GM19023 (cell line): ENCODE results near the gene JAKMIP1.
A peak's percentile ranks its signal among the peaks of the same experiment; 100 is the strongest.

Source experiments
- ATAC-seq: cut with Tn5 transposase; IDR thresholded peaks from one replicate; pipeline ENCODE4 v1.9.1; 2021; ENCODE audit warnings: mild to moderate bottlenecking, moderate library complexity; ENCODE audit not compliant: unreplicated experiment

JAKMIP1 gene

GRCh38 chr4:6183740-6184139 lies 16.6 kb downstream of the JAKMIP1 start:
- peak; percentile 43 for ATAC-seq

GRCh38 chr4:6182376-6183280 lies 17.7 kb downstream of the JAKMIP1 start:
- ATAC-seq = no peak

GRCh38 chr4:6180841-6181631 lies 19.3 kb downstream of the JAKMIP1 start:
- ATAC-seq = peak; percentile 78

GRCh38 chr4:6179362-6179761 lies 21.0 kb downstream of the JAKMIP1 start:
- no peak for ATAC-seq

GRCh38 chr4:6178757-6179156 lies 21.6 kb downstream of the JAKMIP1 start:
- no peak for ATAC-seq

GRCh38 chr4:6177587-6178197 lies 22.7 kb downstream of the JAKMIP1 start:
- no peak for ATAC-seq

- ATAC-seq = no peak
Measured at GRCh38 chr4:6175426-6175825, 24.9 kb downstream of the JAKMIP1 start.

- ATAC-seq = no peak
Measured at GRCh38 chr4:6172927-6173200, 27.5 kb downstream of the JAKMIP1 start.

GRCh38 chr4:6172093-6172926 lies 28.0 kb downstream of the JAKMIP1 start:
- no peak for ATAC-seq

- ATAC-seq = no peak
Measured at GRCh38 chr4:6169239-6169638, 31.1 kb downstream of the JAKMIP1 start.

GRCh38 chr4:6165766-6166165 lies 34.6 kb downstream of the JAKMIP1 start:
- ATAC-seq = no peak

- ATAC-seq = no peak
Measured at GRCh38 chr4:6162885-6163284, 37.5 kb downstream of the JAKMIP1 start.

GRCh38 chr4:6161921-6162464 lies 38.4 kb downstream of the JAKMIP1 start:
- no peak for ATAC-seq

- ATAC-seq = no peak
Measured at GRCh38 chr4:6160536-6160935, 39.8 kb downstream of the JAKMIP1 start.

- no peak for ATAC-seq
Measured at GRCh38 chr4:6157926-6158325, 42.4 kb downstream of the JAKMIP1 start.

GRCh38 chr4:6155996-6156750 lies 44.2 kb downstream of the JAKMIP1 start:
- ATAC-seq = no peak

- no peak for ATAC-seq
Measured at GRCh38 chr4:6154875-6155274, 45.5 kb downstream of the JAKMIP1 start.

GRCh38 chr4:6153874-6154273 lies 46.5 kb downstream of the JAKMIP1 start:
- ATAC-seq = no peak

GRCh38 chr4:6152869-6153705 lies 47.3 kb downstream of the JAKMIP1 start:
- no peak for ATAC-seq
